WTC11 (cell line): Measurements from ENCODE around the gene FASTK. TPM values are rescaled to one million over a fixed set of nuclear protein-coding genes. Genes with fewer than 3 reads are reported as not detected.

Experiments used
- ATAC-seq: fragments of 200-7000 bp; cut with Tn5 transposase; 2 replicates; pipeline ENCODE4 v1.10.0; 2021; ENCODE audit warnings: mild to moderate bottlenecking, moderate library complexity
- CTCF ChIA-PET: fragments of 300-600 bp; sonication (Branson Sonifier 250); formaldehyde crosslinking; loops from one replicate; lab custom pipeline; 2021; ENCODE audit warnings: antibody characterized with exemption; lab: Charles Lee
- POLR2A ChIA-PET: fragments of 350-600 bp; sonication (Branson Sonifier 250); formaldehyde crosslinking; loops from one replicate; lab custom pipeline; 2021; ENCODE audit warnings: antibody characterized with exemption; lab: Charles Lee
- DNase-seq: peaks from one replicate; pipeline ENCODE4 v3.0.0; 2021; ENCODE audit warnings: low spot score
- H3K27ac Mint-ChIP-seq: 2 replicates; pipeline ENCODE4 v1.8.0; 2021; ENCODE audit warnings: mixed read lengths
- H3K27me3 Mint-ChIP-seq: 2 replicates; pipeline ENCODE4 v1.8.0; 2021; ENCODE audit warnings: low read depth, mild to moderate bottlenecking, moderate library complexity, mixed read lengths
- H3K36me3 Mint-ChIP-seq: 2 replicates; pipeline ENCODE4 v1.8.0; 2021; ENCODE audit warnings: mixed read lengths
- H3K4me1 Mint-ChIP-seq: 2 replicates; pipeline ENCODE4 v1.8.0; 2022; ENCODE audit warnings: mixed read lengths
- H3K4me3 Mint-ChIP-seq: 2 replicates; pipeline ENCODE4 v1.8.0; 2021; ENCODE audit warnings: mild to moderate bottlenecking, moderate library complexity, mixed read lengths
- H3K9me3 Mint-ChIP-seq: 2 replicates; pipeline ENCODE4 v1.8.0; 2021; ENCODE audit warnings: mixed read lengths
- CREB1 ChIP-seq: sonication (generic); formaldehyde crosslinking; IDR thresholded peaks from 2 replicates; pipeline ENCODE4 v1.8.0; 2023; ENCODE audit warnings: mild to moderate bottlenecking, missing genetic modification reagents
- ETV6 ChIP-seq: sonication (generic); formaldehyde crosslinking; IDR thresholded peaks from 2 replicates; pipeline ENCODE4 v1.8.1; 2022; ENCODE audit warnings: mild to moderate bottlenecking, missing genetic modification reagents
- NR3C1 ChIP-seq: sonication (generic); formaldehyde crosslinking; conservative IDR thresholded peaks from 2 replicates; pipeline ENCODE4 v1.8.1; 2023; ENCODE audit warnings: low read depth, mild to moderate bottlenecking, missing genetic modification reagents
- ZBTB21 ChIP-seq: sonication (generic); formaldehyde crosslinking; IDR thresholded peaks from 2 replicates; pipeline ENCODE4 v1.8.1; 2023; ENCODE audit warnings: mild to moderate bottlenecking, missing genetic modification reagents, borderline replicate concordance
- ZNF232 ChIP-seq: sonication (generic); formaldehyde crosslinking; IDR thresholded peaks from 2 replicates; pipeline ENCODE4 v1.8.0; 2022; ENCODE audit warnings: mild to moderate bottlenecking, missing genetic modification reagents
- ZNF263 ChIP-seq: sonication (generic); formaldehyde crosslinking; IDR thresholded peaks from 2 replicates; pipeline ENCODE4 v1.8.1; 2022; ENCODE audit warnings: low read depth, mild to moderate bottlenecking, moderate library complexity, missing genetic modification reagents
- ZNF396 ChIP-seq: fragments of 250-450 bp; sonication (Bioruptor Pico); IDR thresholded peaks from 2 replicates; pipeline ENCODE4 v1.8.0; 2021; ENCODE audit warnings: mild to moderate bottlenecking, moderate library complexity, borderline replicate concordance
- total RNA-seq: library from RNA; stranded (reverse); gene quantifications from 3 replicates; pipeline ENCODE4 v1.2.3, GENCODE V29; 2021
- TF ChIP-seq, protein P1 (sequence below): sonication (generic); formaldehyde crosslinking; IDR thresholded peaks from 2 replicates; pipeline ENCODE4 v1.8.1; 2022; ENCODE audit warnings: low read depth, mild to moderate bottlenecking, moderate library complexity, missing genetic modification reagents, borderline replicate concordance
- TF ChIP-seq, protein P2 (sequence below): sonication (generic); formaldehyde crosslinking; conservative IDR thresholded peaks from 2 replicates; pipeline ENCODE4 v1.8.1; 2022; ENCODE audit warnings: mild to moderate bottlenecking, missing genetic modification reagents
- TF ChIP-seq, protein P3 (sequence below): fragments of 250-450 bp; sonication (Bioruptor Pico); IDR thresholded peaks from 2 replicates; pipeline ENCODE4 v1.9.0; 2021; ENCODE audit warnings: mild to moderate bottlenecking
- TF ChIP-seq, protein P4 (sequence below): sonication (generic); formaldehyde crosslinking; IDR thresholded peaks from 2 replicates; pipeline ENCODE4 v1.8.0; 2022; ENCODE audit warnings: mild to moderate bottlenecking, missing genetic modification reagents
- TF ChIP-seq, protein P5 (sequence below): sonication (generic); formaldehyde crosslinking; IDR thresholded peaks from 2 replicates; pipeline ENCODE4 v1.8.1; 2023; ENCODE audit warnings: mild to moderate bottlenecking, missing genetic modification reagents, moderate library complexity
- TF ChIP-seq, protein P6 (sequence below): sonication (generic); formaldehyde crosslinking; IDR thresholded peaks from 2 replicates; pipeline ENCODE4 v1.8.1; 2022; ENCODE audit warnings: missing genetic modification reagents, borderline replicate concordance
- TF ChIP-seq, protein P7 (sequence below): sonication (generic); formaldehyde crosslinking; IDR thresholded peaks from 2 replicates; pipeline ENCODE4 v1.8.1; 2023; ENCODE audit warnings: mild to moderate bottlenecking, moderate library complexity, missing genetic modification reagents
- TF ChIP-seq, protein P8 (sequence below): sonication (generic); formaldehyde crosslinking; IDR thresholded peaks from 2 replicates; pipeline ENCODE4 v1.8.0; 2022; ENCODE audit warnings: mild to moderate bottlenecking, missing genetic modification reagents

The FASTK gene
- total RNA-seq, 1 experiment from 2014 or later: 70.2 TPM

DNA sequence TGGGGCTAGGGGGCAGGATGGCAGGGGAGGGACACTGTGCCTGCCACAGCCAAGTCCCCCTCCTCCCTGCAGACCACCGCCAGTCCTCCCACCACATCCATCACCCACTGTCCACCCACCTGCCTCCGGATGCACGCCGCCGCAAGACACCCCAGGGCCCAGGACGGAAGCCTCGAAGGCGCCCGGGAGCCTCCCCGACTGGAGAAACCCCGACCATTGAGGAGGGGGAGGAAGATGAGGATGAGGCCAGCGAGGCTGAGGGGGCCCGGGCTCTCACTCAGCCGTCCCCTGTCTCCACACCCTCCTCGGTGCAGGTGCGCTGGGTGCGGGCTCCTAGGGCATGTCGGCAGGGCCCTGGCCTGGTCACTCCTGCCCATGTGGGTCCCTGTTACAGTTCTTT is 16.2 kb downstream of the FASTK start (continued):
- TF ChIP-seq ETV6 (no peak), ZNF232 (CRISPR knock-in tag) (no peak), ZBTB21 (CRISPR knock-in tag) (no peak), NR3C1 (CRISPR knock-in tag) (no peak)
- TF ChIP-seq, protein P1, sequence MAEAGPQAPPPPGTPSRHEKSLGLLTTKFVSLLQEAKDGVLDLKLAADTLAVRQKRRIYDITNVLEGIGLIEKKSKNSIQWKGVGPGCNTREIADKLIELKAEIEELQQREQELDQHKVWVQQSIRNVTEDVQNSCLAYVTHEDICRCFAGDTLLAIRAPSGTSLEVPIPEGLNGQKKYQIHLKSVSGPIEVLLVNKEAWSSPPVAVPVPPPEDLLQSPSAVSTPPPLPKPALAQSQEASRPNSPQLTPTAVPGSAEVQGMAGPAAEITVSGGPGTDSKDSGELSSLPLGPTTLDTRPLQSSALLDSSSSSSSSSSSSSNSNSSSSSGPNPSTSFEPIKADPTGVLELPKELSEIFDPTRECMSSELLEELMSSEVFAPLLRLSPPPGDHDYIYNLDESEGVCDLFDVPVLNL (CRISPR knock-in tag): no peak
- TF ChIP-seq, protein P2, sequence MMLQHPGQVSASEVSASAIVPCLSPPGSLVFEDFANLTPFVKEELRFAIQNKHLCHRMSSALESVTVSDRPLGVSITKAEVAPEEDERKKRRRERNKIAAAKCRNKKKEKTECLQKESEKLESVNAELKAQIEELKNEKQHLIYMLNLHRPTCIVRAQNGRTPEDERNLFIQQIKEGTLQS (CRISPR knock-in tag): no peak
- TF ChIP-seq, protein P3, sequence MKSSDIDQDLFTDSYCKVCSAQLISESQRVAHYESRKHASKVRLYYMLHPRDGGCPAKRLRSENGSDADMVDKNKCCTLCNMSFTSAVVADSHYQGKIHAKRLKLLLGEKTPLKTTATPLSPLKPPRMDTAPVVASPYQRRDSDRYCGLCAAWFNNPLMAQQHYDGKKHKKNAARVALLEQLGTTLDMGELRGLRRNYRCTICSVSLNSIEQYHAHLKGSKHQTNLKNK (CRISPR knock-in tag): no peak
- TF ChIP-seq, protein P4, sequence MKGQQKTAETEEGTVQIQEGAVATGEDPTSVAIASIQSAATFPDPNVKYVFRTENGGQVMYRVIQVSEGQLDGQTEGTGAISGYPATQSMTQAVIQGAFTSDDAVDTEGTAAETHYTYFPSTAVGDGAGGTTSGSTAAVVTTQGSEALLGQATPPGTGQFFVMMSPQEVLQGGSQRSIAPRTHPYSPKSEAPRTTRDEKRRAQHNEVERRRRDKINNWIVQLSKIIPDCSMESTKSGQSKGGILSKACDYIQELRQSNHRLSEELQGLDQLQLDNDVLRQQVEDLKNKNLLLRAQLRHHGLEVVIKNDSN (CRISPR knock-in tag): no peak

DNA sequence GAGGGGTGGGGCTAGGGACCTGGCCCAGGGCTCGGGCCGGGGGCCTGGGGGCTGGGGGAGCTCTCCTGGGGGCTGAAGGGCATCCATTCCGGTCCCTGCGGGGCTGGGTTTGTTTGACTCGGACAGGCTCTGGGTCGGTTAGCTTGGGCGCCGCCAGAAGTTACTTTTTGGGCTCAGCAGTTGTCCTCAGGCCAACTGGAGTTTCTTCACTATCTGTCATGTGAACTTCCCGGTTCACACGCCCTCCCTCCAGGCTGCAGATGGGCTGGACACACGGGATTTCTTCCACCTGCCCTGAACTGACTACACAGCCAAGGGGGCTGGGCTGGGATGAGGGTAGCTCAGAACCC is 17.4 kb downstream of the FASTK start:
- POLR2A ChIA-PET: interaction anchor here (0.6 to 2.3 kb wide), 11 partner anchors 12 to 1528 kb away, joined by 3 to 13 read pairs (median 8); partner anchors contain the start of genes ABCB8, ABCF2, FASTK and TMUB1
- no peak for ATAC-seq

DNA sequence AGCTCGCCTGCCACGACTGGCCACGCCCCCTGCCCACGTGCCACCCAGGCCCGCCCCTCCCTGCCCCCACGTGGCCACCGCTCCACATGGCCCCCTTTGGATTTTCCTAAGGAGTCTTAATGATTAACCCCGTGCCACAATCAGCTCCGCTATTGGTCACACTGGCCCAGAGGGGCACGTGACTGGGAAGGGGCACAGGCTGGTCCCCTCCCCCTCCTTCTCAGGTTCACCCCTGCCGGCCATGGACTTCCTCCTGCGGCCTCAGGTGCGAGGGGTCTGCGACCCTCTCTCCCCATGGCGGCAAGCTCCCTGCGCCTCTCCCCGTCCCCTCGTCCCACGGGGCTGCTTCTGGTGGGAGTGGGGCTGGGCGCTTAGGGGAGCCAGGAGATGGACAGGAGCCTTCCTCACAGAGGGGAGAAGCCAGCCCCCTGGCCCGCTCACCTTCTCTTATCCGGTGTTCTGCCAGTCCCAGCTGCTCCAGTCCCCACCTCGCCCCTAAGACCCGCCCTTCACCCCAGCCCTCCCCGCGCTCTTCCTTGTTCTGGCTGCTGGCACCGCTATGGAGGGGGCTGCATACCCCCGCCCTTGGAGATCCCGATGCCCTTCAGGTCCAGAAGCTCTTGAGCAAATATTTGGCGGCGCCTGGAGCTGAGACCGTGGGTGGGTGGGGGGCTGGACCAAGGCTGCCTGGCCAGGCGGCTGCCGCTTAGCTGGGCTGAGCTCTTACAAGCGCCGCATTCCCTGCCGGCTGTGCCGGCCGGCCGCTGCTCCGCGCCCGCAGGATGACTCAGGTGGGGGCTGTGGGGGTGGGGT is 18.0 kb downstream of the FASTK start:
- Mint-ChIP-seq H3K27me3 (peaks cover 2% of the 10 kb centered on the region; the same call in 1 of the 2 replicates), H3K9me3 (no peaks in the 10 kb centered on the region), H3K4me1 (peaks cover 31% of the 10 kb centered on the region), H3K36me3 (peaks cover 14% of the 10 kb centered on the region), H3K27ac (no peak overlapping the region), H3K4me3 (peak overlapping the region; percentile 83)
- ChIA-PET POLR2A (interaction anchor here (0.6 to 2.3 kb wide), 11 partner anchors 12 to 1527 kb away, joined by 3 to 13 read pairs (median 8); partner anchors contain the start of genes ABCB8, ABCF2, FASTK and TMUB1), CTCF (interaction anchor here (0.5 to 2.6 kb wide), 37 partner anchors 11 to 182 kb away, joined by 3 to 36 read pairs (median 5); partner anchors contain the start of genes ABCB8, FASTK and H2BK1)
- DNase-seq: peak; percentile 94
- peak; percentile 56 for ATAC-seq
- TF ChIP-seq CREB1 (CRISPR knock-in tag) (0 out of 2 replicates have a peak, but pooled peaks have one; percentile 46), ZNF396 (CRISPR knock-in tag) (no peak), ZNF263 (CRISPR knock-in tag) (no peak)
- TF ChIP-seq, protein P5, sequence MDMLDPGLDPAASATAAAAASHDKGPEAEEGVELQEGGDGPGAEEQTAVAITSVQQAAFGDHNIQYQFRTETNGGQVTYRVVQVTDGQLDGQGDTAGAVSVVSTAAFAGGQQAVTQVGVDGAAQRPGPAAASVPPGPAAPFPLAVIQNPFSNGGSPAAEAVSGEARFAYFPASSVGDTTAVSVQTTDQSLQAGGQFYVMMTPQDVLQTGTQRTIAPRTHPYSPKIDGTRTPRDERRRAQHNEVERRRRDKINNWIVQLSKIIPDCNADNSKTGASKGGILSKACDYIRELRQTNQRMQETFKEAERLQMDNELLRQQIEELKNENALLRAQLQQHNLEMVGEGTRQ (CRISPR knock-in tag): peak; percentile 98
- TF ChIP-seq, protein P2 (CRISPR knock-in tag): no peak
- TF ChIP-seq, protein P6, sequence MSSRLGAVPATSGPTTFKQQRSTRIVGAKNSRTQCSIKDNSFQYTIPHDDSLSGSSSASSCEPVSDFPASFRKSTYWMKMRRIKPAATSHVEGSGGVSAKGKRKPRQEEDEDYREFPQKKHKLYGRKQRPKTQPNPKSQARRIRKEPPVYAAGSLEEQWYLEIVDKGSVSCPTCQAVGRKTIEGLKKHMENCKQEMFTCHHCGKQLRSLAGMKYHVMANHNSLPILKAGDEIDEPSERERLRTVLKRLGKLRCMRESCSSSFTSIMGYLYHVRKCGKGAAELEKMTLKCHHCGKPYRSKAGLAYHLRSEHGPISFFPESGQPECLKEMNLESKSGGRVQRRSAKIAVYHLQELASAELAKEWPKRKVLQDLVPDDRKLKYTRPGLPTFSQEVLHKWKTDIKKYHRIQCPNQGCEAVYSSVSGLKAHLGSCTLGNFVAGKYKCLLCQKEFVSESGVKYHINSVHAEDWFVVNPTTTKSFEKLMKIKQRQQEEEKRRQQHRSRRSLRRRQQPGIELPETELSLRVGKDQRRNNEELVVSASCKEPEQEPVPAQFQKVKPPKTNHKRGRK (CRISPR knock-in tag): no peak
- TF ChIP-seq, protein P7, sequence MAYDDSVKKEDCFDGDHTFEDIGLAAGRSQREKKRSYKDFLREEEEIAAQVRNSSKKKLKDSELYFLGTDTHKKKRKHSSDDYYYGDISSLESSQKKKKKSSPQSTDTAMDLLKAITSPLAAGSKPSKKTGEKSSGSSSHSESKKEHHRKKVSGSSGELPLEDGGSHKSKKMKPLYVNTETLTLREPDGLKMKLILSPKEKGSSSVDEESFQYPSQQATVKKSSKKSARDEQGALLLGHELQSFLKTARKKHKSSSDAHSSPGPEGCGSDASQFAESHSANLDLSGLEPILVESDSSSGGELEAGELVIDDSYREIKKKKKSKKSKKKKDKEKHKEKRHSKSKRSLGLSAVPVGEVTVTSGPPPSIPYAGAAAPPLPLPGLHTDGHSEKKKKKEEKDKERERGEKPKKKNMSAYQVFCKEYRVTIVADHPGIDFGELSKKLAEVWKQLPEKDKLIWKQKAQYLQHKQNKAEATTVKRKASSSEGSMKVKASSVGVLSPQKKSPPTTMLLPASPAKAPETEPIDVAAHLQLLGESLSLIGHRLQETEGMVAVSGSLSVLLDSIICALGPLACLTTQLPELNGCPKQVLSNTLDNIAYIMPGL: 0 out of 2 replicates have a peak, but pooled peaks have one; percentile 19

More for the DNA sequence above, 17.4 kb downstream of the FASTK start:
- Mint-ChIP-seq H3K4me1 (peaks cover 37% of the 10 kb centered on the region), H3K4me3 (peak overlapping the region; percentile 64), H3K27ac (no peak overlapping the region), H3K36me3 (peaks cover 19% of the 10 kb centered on the region), H3K9me3 (no peaks in the 10 kb centered on the region)
- CTCF ChIA-PET: interaction anchor here (0.6 to 2.6 kb wide), 28 partner anchors 12 to 181 kb away, joined by 3 to 36 read pairs (median 6); partner anchors contain the start of genes ABCB8, FASTK and H2BK1
- DNase-seq: peak; percentile 24
- TF ChIP-seq, protein P8, sequence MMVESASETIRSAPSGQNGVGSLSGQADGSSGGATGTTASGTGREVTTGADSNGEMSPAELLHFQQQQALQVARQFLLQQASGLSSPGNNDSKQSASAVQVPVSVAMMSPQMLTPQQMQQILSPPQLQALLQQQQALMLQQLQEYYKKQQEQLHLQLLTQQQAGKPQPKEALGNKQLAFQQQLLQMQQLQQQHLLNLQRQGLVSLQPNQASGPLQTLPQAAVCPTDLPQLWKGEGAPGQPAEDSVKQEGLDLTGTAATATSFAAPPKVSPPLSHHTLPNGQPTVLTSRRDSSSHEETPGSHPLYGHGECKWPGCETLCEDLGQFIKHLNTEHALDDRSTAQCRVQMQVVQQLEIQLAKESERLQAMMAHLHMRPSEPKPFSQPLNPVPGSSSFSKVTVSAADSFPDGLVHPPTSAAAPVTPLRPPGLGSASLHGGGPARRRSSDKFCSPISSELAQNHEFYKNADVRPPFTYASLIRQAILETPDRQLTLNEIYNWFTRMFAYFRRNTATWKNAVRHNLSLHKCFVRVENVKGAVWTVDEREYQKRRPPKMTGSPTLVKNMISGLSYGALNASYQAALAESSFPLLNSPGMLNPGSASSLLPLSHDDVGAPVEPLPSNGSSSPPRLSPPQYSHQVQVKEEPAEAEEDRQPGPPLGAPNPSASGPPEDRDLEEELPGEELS (CRISPR knock-in tag): no peak
- TF ChIP-seq, protein P7: 0 out of 2 replicates have a peak, but pooled peaks have one; percentile 8
- TF ChIP-seq, all 79 proteins: peak for 1
- peaks cover 2% of the 10 kb centered on the region; the same call in 1 of the 2 replicates for H3K27me3 Mint-ChIP-seq
